A549 (cell line): ENCODE data around the gene GZF1. TPM values are rescaled to one million over a fixed set of nuclear protein-coding genes. Genes with fewer than 3 reads are reported as not detected.

ENCODE experiments used
- ATAC-seq, 2 experiments: fragments of 200-7000 bp in 1 of 2; fragments of >200 bp in 1 of 2; cut with Nextera tagmentation in 1 of 2; cut with Tn5 transposase in 1 of 2; 3 replicates each; pipeline versions ENCODE4 v1.8.0 to v1.9.1; 2018 to 2020; ENCODE audit warnings: mild to moderate bottlenecking in 1 of 2, moderate library complexity in 1 of 2
- CTCF ChIA-PET: fragments of 300-600 bp; sonication (Branson Sonifier 250); formaldehyde crosslinking; extraction: SDS; loops from one replicate; lab custom pipeline; 2021; ENCODE audit warnings: antibody characterized with exemption, inconsistent platforms; lab: Yijun Ruan, JAX
- POLR2A ChIA-PET: fragments of 350-600 bp; formaldehyde crosslinking; extraction: SDS; loops from one replicate; lab custom pipeline; 2021; ENCODE audit warnings: antibody characterized with exemption, inconsistent platforms; lab: Yijun Ruan, JAX
- DNase-seq, 2 experiments: peaks; one replicate each; pipeline versions ENCODE4 v3.0.0 to v3.0.0-alpha.2; 2011 to 2016; ENCODE audit warnings: low read depth in 1 of 2, low spot score in 1 of 2
- FAIRE-seq: peaks from 2 replicates; lab custom pipeline; 2011; peaks lifted over from hg19 to GRCh38; lab: Jason Lieb, UNC
- H3K27ac ChIP-seq, 2 experiments: fragments of >200 bp; sonication (Bioruptor Twin); formaldehyde crosslinking; 3 replicates each; pipeline ENCODE4 v1.5.1; 2016 to 2017
- H3K4me1 ChIP-seq: fragments of >200 bp; sonication (Bioruptor Twin); formaldehyde crosslinking; 3 replicates; pipeline ENCODE4 v1.6.1; 2016
- H3K4me2 ChIP-seq: fragments of >200 bp; sonication (Bioruptor Twin); formaldehyde crosslinking; 3 replicates; pipeline ENCODE4 v1.6.1; 2016
- H3K4me3 ChIP-seq: fragments of >200 bp; sonication (Bioruptor Twin); formaldehyde crosslinking; 3 replicates; pipeline ENCODE4 v1.5.1; 2016
- H3K9me3 ChIP-seq: fragments of >200 bp; sonication (Bioruptor Twin); formaldehyde crosslinking; 3 replicates; pipeline ENCODE4 v1.6.1; 2016
- BHLHE40 ChIP-seq: IDR thresholded peaks from 2 replicates; pipeline ENCODE4 v1.6.1; 2012; ENCODE audit warnings: low read depth, low read length, inconsistent platforms
- CBX8 ChIP-seq: fragments of 200-600 bp; sonication (generic); IDR thresholded peaks from 2 replicates; pipeline ENCODE4 v1.6.1; 2016
- CHD2 ChIP-seq: fragments of 150-350 bp; IDR thresholded peaks from 2 replicates; pipeline ENCODE4 v1.6.1; 2014; ENCODE audit warnings: low read length; ENCODE audit not compliant: partially characterized antibody
- CHD4 ChIP-seq: fragments of 200-600 bp; sonication (generic); IDR thresholded peaks from 2 replicates; pipeline ENCODE4 v1.6.1; 2016; ENCODE audit warnings: antibody characterized with exemption, mild to moderate bottlenecking, borderline replicate concordance
- EHMT2 ChIP-seq: fragments of 200-600 bp; sonication (generic); IDR thresholded peaks from 2 replicates; pipeline ENCODE4 v1.6.1; 2016; ENCODE audit warnings: antibody characterized with exemption, low read depth, mild to moderate bottlenecking, moderate library complexity
- FOSB ChIP-seq: fragments of 250-450 bp; sonication (Bioruptor Pico); IDR thresholded peaks from 2 replicates; pipeline ENCODE4 v1.5.0; 2020; ENCODE audit warnings: mild to moderate bottlenecking, moderate library complexity
- FOXS1 ChIP-seq: fragments of 250-450 bp; sonication (Bioruptor Pico); IDR thresholded peaks from 2 replicates; pipeline ENCODE4 v1.5.0; 2020; ENCODE audit warnings: mild to moderate bottlenecking, moderate library complexity
- HEYL ChIP-seq: fragments of 250-450 bp; sonication (Bioruptor Pico); IDR thresholded peaks from 2 replicates; pipeline ENCODE4 v1.8.0; 2021; ENCODE audit warnings: mild to moderate bottlenecking, moderate library complexity
- HOXA7 ChIP-seq: fragments of 250-450 bp; sonication (Bioruptor Pico); IDR thresholded peaks from 2 replicates; pipeline ENCODE4 v1.5.0; 2020; ENCODE audit warnings: mild to moderate bottlenecking, moderate library complexity
- JUN ChIP-seq, 2 experiments: fragments of >200 bp; sonication (Bioruptor Twin); formaldehyde crosslinking; IDR thresholded peaks; 2 replicates in 1 of 2; 3 replicates in 1 of 2; pipeline ENCODE4 v1.6.1; 2016 to 2017
- JUNB ChIP-seq: fragments of >200 bp; sonication (Bioruptor Twin); formaldehyde crosslinking; IDR thresholded peaks from 2 replicates; pipeline ENCODE4 v1.6.1; 2016
- KDM5A ChIP-seq: fragments of 200-600 bp; sonication (generic); IDR thresholded peaks from 2 replicates; pipeline ENCODE4 v1.6.1; 2016; ENCODE audit warnings: antibody characterized with exemption, mild to moderate bottlenecking
- MYC ChIP-seq: IDR thresholded peaks from 2 replicates; pipeline ENCODE4 v1.6.1; 2012; ENCODE audit warnings: mild to moderate bottlenecking, inconsistent platforms, low read length, improper control_type of control experiment, borderline replicate concordance
- NPAS2 ChIP-seq: fragments of 250-450 bp; sonication (Bioruptor Pico); IDR thresholded peaks from 2 replicates; pipeline ENCODE4 v1.8.0; 2022; ENCODE audit warnings: mild to moderate bottlenecking, moderate library complexity, borderline replicate concordance
- RARB ChIP-seq: fragments of 250-450 bp; sonication (Bioruptor Pico); IDR thresholded peaks from 2 replicates; pipeline ENCODE4 v1.8.0; 2021; ENCODE audit warnings: mild to moderate bottlenecking, moderate library complexity
- RNF2 ChIP-seq: fragments of 200-600 bp; sonication (generic); IDR thresholded peaks from 2 replicates; pipeline ENCODE4 v1.6.1; 2016; ENCODE audit warnings: low read depth, mild to moderate bottlenecking, antibody characterized with exemption, moderate library complexity, borderline replicate concordance
- SMC3 ChIP-seq: fragments of >200 bp; sonication (Bioruptor Twin); formaldehyde crosslinking; IDR thresholded peaks from 3 replicates; pipeline ENCODE4 v1.6.1; 2018; ENCODE audit warnings: inconsistent platforms
- SREBF2 ChIP-seq: fragments of 450-650 bp; IDR thresholded peaks from 2 replicates; pipeline ENCODE4 v1.6.1; 2014; ENCODE audit warnings: mild to moderate bottlenecking, moderate library complexity
- TFCP2L1 ChIP-seq: fragments of 250-450 bp; sonication (Bioruptor Pico); IDR thresholded peaks from 2 replicates; pipeline ENCODE4 v1.5.0; 2021; ENCODE audit warnings: mild to moderate bottlenecking
- WGBS: methylation state at CpG from one replicate; pipeline ENCODE4 v1.1.6; 2017; ENCODE audit errors: missing lambda C conversion rate; 5-methylcytosine and 5-hydroxymethylcytosine counted together
- polyA plus RNA-seq, 4 experiments: library from polyadenylated mRNA; depleted of rRNA in 3 of 4; stranded (reverse); fragments of >200 nt; fragmentation: RNase III in 1 of 4; extraction: RNeasy Plus Mini Kit Qiagen cat#74134 plus additional on column Dnase treatment in 1 of 4; gene quantifications; 2 replicates in 3 of 4; 3 replicates in 1 of 4; pipeline ENCODE4 v1.2.3, GENCODE V29; 2011 to 2017
- TF ChIP-seq, protein P1 (sequence below): fragments of 200-600 bp; sonication (generic); IDR thresholded peaks from 2 replicates; pipeline ENCODE4 v1.6.1; 2016; ENCODE audit warnings: antibody characterized with exemption, mild to moderate bottlenecking, moderate library complexity
- TF ChIP-seq, protein P2 (sequence below): fragments of 150-350 bp; IDR thresholded peaks from 2 replicates; pipeline ENCODE4 v1.6.1; 2014; ENCODE audit warnings: low read depth, mild to moderate bottlenecking, low read length
- TF ChIP-seq, protein P3 (sequence below): fragments of >200 bp; sonication (Bioruptor Twin); formaldehyde crosslinking; IDR thresholded peaks from 3 replicates; pipeline ENCODE4 v1.5.1; 2016

Gene GZF1
- polyA plus RNA-seq, 2 of the 4 experiments (the other 2 are of a cell fraction): 13.2 to 24.7 TPM

GRCh38 chr20:23403751-23404150, 41.8 kb downstream of the GZF1 start:
- no peak overlapping the region for H3K4me2 ChIP-seq
- ATAC-seq: no peak
- CTCF ChIA-PET: interaction anchor here (0.6 to 1.9 kb wide), 5 partner anchors 15 to 39 kb away, joined by 3 to 6 read pairs (median 4); no protein-coding TSS in a partner anchor
- DNase-seq: no peak
- H3K27ac ChIP-seq: no peak overlapping the region
- H3K4me3 ChIP-seq: no peak overlapping the region
- POLR2A ChIA-PET: no interaction called here
- no peaks in the 10 kb centered on the region for H3K9me3 ChIP-seq
- FAIRE-seq: no peak
- TF ChIP-seq CBX8: no peak
- H3K4me1 ChIP-seq: no peaks in the 10 kb centered on the region
- 88% methylated on average over 5 of the region's 5 CpGs for WGBS

DNA sequence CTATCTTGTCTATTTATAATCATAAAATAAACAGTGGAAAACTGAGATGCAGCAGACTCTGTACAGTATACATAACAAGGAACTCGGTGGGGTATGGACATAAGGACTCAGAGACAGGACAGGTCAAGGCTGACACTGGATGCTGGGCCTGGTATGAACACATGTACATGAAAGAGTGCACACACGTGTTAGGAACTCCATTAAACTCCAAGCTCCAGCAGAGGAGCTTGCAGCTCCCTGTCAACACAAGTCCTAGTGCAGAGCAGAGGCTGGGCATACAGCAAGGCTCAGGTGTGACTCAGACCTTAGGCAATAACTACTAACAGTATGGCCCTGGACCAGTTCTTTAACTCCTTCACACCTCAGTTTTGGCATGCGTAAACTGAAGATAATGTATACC, 42.2 kb downstream of the GZF1 start:
- CTCF ChIA-PET: interaction anchor here (0.6 to 1.9 kb wide), 8 partner anchors 10 to 38 kb away, joined by 3 to 6 read pairs (median 4); no protein-coding TSS in a partner anchor
- Histone ChIP-seq H3K4me2 (no peak overlapping the region), H3K4me3 (no peak overlapping the region), H3K9me3 (no peaks in the 10 kb centered on the region), H3K27ac (no peak overlapping the region), H3K4me1 (no peaks in the 10 kb centered on the region)
- 73% methylated on average over 3 of the region's 3 CpGs for WGBS
- TF ChIP-seq, protein P1, sequence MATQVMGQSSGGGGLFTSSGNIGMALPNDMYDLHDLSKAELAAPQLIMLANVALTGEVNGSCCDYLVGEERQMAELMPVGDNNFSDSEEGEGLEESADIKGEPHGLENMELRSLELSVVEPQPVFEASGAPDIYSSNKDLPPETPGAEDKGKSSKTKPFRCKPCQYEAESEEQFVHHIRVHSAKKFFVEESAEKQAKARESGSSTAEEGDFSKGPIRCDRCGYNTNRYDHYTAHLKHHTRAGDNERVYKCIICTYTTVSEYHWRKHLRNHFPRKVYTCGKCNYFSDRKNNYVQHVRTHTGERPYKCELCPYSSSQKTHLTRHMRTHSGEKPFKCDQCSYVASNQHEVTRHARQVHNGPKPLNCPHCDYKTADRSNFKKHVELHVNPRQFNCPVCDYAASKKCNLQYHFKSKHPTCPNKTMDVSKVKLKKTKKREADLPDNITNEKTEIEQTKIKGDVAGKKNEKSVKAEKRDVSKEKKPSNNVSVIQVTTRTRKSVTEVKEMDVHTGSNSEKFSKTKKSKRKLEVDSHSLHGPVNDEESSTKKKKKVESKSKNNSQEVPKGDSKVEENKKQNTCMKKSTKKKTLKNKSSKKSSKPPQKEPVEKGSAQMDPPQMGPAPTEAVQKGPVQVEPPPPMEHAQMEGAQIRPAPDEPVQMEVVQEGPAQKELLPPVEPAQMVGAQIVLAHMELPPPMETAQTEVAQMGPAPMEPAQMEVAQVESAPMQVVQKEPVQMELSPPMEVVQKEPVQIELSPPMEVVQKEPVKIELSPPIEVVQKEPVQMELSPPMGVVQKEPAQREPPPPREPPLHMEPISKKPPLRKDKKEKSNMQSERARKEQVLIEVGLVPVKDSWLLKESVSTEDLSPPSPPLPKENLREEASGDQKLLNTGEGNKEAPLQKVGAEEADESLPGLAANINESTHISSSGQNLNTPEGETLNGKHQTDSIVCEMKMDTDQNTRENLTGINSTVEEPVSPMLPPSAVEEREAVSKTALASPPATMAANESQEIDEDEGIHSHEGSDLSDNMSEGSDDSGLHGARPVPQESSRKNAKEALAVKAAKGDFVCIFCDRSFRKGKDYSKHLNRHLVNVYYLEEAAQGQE: no peak
- TF ChIP-seq SMC3: no peak
- TF ChIP-seq JUNB: no peak
- TF ChIP-seq SREBF2: no peak
- no peak for TF ChIP-seq RARB (CRISPR knock-in tag)
- TF ChIP-seq CBX8: no peak
- TF ChIP-seq, protein P2, sequence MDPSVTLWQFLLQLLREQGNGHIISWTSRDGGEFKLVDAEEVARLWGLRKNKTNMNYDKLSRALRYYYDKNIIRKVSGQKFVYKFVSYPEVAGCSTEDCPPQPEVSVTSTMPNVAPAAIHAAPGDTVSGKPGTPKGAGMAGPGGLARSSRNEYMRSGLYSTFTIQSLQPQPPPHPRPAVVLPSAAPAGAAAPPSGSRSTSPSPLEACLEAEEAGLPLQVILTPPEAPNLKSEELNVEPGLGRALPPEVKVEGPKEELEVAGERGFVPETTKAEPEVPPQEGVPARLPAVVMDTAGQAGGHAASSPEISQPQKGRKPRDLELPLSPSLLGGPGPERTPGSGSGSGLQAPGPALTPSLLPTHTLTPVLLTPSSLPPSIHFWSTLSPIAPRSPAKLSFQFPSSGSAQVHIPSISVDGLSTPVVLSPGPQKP: no peak
- no peak for TF ChIP-seq RNF2
- no peak for TF ChIP-seq BHLHE40
- TF ChIP-seq HEYL (CRISPR knock-in tag): no peak
- TF ChIP-seq, protein P3, sequence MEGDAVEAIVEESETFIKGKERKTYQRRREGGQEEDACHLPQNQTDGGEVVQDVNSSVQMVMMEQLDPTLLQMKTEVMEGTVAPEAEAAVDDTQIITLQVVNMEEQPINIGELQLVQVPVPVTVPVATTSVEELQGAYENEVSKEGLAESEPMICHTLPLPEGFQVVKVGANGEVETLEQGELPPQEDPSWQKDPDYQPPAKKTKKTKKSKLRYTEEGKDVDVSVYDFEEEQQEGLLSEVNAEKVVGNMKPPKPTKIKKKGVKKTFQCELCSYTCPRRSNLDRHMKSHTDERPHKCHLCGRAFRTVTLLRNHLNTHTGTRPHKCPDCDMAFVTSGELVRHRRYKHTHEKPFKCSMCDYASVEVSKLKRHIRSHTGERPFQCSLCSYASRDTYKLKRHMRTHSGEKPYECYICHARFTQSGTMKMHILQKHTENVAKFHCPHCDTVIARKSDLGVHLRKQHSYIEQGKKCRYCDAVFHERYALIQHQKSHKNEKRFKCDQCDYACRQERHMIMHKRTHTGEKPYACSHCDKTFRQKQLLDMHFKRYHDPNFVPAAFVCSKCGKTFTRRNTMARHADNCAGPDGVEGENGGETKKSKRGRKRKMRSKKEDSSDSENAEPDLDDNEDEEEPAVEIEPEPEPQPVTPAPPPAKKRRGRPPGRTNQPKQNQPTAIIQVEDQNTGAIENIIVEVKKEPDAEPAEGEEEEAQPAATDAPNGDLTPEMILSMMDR: no peak
- POLR2A ChIA-PET: no interaction called here
- FAIRE-seq (no peak), ATAC-seq (peak; percentile 64 to 65; a peak in 3 of 6 replicates), DNase-seq (no peak)

DNA sequence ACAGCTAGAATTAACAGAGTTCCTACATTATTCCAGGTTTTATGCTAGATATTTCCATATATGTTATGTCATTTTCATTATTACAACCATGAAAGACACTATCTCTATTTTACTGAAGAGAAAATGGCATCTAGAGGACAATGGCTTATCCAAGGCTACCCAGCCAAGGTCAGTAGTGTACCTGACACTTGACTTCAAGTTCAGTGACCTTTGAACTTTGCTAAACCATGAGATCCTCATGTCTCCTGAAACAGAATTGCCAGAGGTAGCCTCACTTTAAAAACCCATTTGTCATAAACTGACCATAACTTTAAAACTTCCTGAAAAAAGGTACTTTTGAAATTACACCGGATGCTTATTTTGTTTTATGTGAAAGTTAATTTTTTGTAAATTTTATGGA, 44.9 kb downstream of the GZF1 start:
- ATAC-seq (no peak), DNase-seq (no peak), FAIRE-seq (no peak)
- no peak overlapping the region for H3K4me2 ChIP-seq
- peaks cover 2% of the 10 kb centered on the region; the same call in 2 of the 3 replicates for H3K4me1 ChIP-seq
- ChIA-PET POLR2A (no interaction called here), CTCF (interaction anchor here (0.7 to 2.2 kb wide), 4 partner anchors 12 to 38 kb away, joined by 3 to 9 read pairs (median 3); no protein-coding TSS in a partner anchor)
- no peak overlapping the region for H3K4me3 ChIP-seq
- 97% methylated on average over 1 of the region's 1 CpG for WGBS
- no peaks in the 10 kb centered on the region for H3K9me3 ChIP-seq
- no peak overlapping the region for H3K27ac ChIP-seq
- TF ChIP-seq FOXS1 (CRISPR knock-in tag): no peak
- TF ChIP-seq HOXA7: no peak
- TF ChIP-seq NPAS2 (CRISPR knock-in tag): no peak
- no peak for TF ChIP-seq TFCP2L1 (CRISPR knock-in tag)
- TF ChIP-seq FOSB (CRISPR knock-in tag): no peak
- TF ChIP-seq CHD4: no peak
- TF ChIP-seq EHMT2: no peak
- no peak for TF ChIP-seq KDM5A
- TF ChIP-seq RNF2: no peak
- TF ChIP-seq, protein P3: no peak
- TF ChIP-seq JUN (IDR thresholded peaks at IDR 0.05): no peak
- no peak for TF ChIP-seq MYC
- no peak for TF ChIP-seq CHD2
- TF ChIP-seq, protein P2: no peak
